NT2/D1 (cell line): ENCODE measurements around the gene SERPINB5.

Source experiments
- SUZ12 ChIP-seq: IDR thresholded peaks from 2 replicates; pipeline ENCODE4 v1.6.1; 2011; ENCODE audit not compliant: insufficient read length, insufficient read depth; ENCODE audit errors: extremely low read depth
- YY1 ChIP-seq: IDR thresholded peaks from 2 replicates; pipeline ENCODE4 v1.6.1; 2011; ENCODE audit not compliant: insufficient read length, insufficient read depth
- ZNF274 ChIP-seq: IDR thresholded peaks from 2 replicates; pipeline ENCODE4 v1.6.1; 2011; ENCODE audit warnings: mild to moderate bottlenecking, low read depth, low read length

GRCh38 chr18:63511285-63511684 lies 34.5 kb downstream of the SERPINB5 start:
- TF ChIP-seq ZNF274 (no peak), YY1 (no peak), SUZ12 (no peak)
